Smooth muscle cell (in vitro differentiated cells): Measurements from ENCODE around the gene AP1G2. TPM values are rescaled to one million over a fixed set of nuclear protein-coding genes. Genes with fewer than 3 reads are reported as not detected.

Source experiments
- DNase-seq: peaks from one replicate; lab custom pipeline; 2025; ENCODE audit not compliant: unreplicated experiment; lab: John Stamatoyannopoulos, UW
- H2AFZ ChIP-seq: fragments of 200-600 bp; sonication (generic); 2 replicates; pipeline ENCODE4 v1.6.0; 2016; ENCODE audit warnings: antibody characterized with exemption, low read depth, mild to moderate bottlenecking
- H3F3A ChIP-seq: fragments of 200-600 bp; sonication (generic); 2 replicates; pipeline ENCODE4 v1.6.0; 2017; ENCODE audit warnings: antibody characterized with exemption, low read depth
- H3K27ac ChIP-seq: fragments of 200-600 bp; sonication (generic); 2 replicates; pipeline ENCODE4 v1.5.1; 2016; ENCODE audit warnings: low read depth, mild to moderate bottlenecking
- H3K27me3 ChIP-seq: fragments of 200-600 bp; sonication (generic); 2 replicates; pipeline ENCODE4 v1.6.1; 2016; ENCODE audit warnings: low read depth, mild to moderate bottlenecking
- H3K36me3 ChIP-seq: fragments of 200-600 bp; sonication (generic); 2 replicates; pipeline ENCODE4 v1.5.1; 2016; ENCODE audit warnings: low read depth
- H3K4me1 ChIP-seq: fragments of 200-600 bp; sonication (generic); 2 replicates; pipeline ENCODE4 v1.5.1; 2016; ENCODE audit warnings: low read depth
- H3K4me2 ChIP-seq: fragments of 200-600 bp; sonication (generic); 2 replicates; pipeline ENCODE4 v1.6.0; 2016; ENCODE audit warnings: mild to moderate bottlenecking
- H3K4me3 ChIP-seq: fragments of 200-600 bp; sonication (generic); 2 replicates; pipeline ENCODE4 v1.5.1; 2016; ENCODE audit warnings: mild to moderate bottlenecking
- H3K79me2 ChIP-seq: fragments of 200-600 bp; sonication (generic); 2 replicates; pipeline ENCODE4 v1.6.0; 2016; ENCODE audit warnings: low read depth, mild to moderate bottlenecking
- H3K9ac ChIP-seq: fragments of 200-600 bp; sonication (generic); 2 replicates; pipeline ENCODE4 v1.6.0; 2016; ENCODE audit warnings: low read depth
- H3K9me3 ChIP-seq: fragments of 200-600 bp; sonication (generic); replicated peaks from 2 replicates; pipeline ENCODE4 v1.5.1; 2016; ENCODE audit warnings: low read depth
- H4K20me1 ChIP-seq: fragments of 200-600 bp; sonication (generic); 2 replicates; pipeline ENCODE4 v1.6.0; 2016; ENCODE audit warnings: low read depth
- CTCF ChIP-seq: fragments of 200-600 bp; sonication (generic); IDR thresholded peaks from 2 replicates; pipeline ENCODE4 v1.5.1; 2017; ENCODE audit warnings: borderline replicate concordance, mild to moderate bottlenecking, antibody characterized with exemption; ENCODE audit not compliant: insufficient read depth, poor library complexity, severe bottlenecking
- whole genome bisulfite sequencing: methylation state at CpG from one replicate; pipeline ENCODE4 v1.1.7; 2016; ENCODE audit warnings: low lambda C conversion rate; 5-methylcytosine and 5-hydroxymethylcytosine counted together
- polyA plus RNA-seq: library from polyadenylated mRNA; unstranded; fragments of >200 nt; fragmentation: Nextera tagmentation; extraction: Ambion mirVana; gene quantifications from 2 replicates; pipeline ENCODE4 v1.2.1, GENCODE V29; 2016
- total RNA-seq: library from RNA; depleted of rRNA; stranded (reverse); fragments of >200 nt; gene quantifications from 2 replicates; pipeline ENCODE4 v1.2.3, GENCODE V29; 2014

The AP1G2 gene
- total and polyA plus RNA-seq, 2 experiments from 2014 or later: 59.3 to 62.4 TPM

GRCh38 chr14:23521785-23522640 lies 45.6 kb downstream of the AP1G2 start:
- 91% methylated on average over 18 of the region's 20 CpGs for WGBS
- Histone ChIP-seq H3K27me3 (no peaks in the 10 kb centered on the region), H3K9me3 (no peaks in the 10 kb centered on the region), H3K79me2 (no peaks in the 10 kb centered on the region), H4K20me1 (no peaks in the 10 kb centered on the region), H2AFZ (no peak overlapping the region), H3K27ac (no peak overlapping the region), H3F3A (no peaks in the 10 kb centered on the region), H3K4me2 (no peak overlapping the region), H3K4me1 (peaks cover 11% of the 10 kb centered on the region), H3K4me3 (no peak overlapping the region), H3K9ac (no peak overlapping the region), H3K36me3 (no peaks in the 10 kb centered on the region)
- no peak for DNase-seq
- TF ChIP-seq CTCF: no peak

GRCh38 chr14:23520899-23521533 lies 46.6 kb downstream of the AP1G2 start:
- H3K4me3 ChIP-seq: no peak overlapping the region
- no peaks in the 10 kb centered on the region for H4K20me1 ChIP-seq
- H3K27me3 ChIP-seq: no peaks in the 10 kb centered on the region
- H2AFZ ChIP-seq: no peak overlapping the region
- no peaks in the 10 kb centered on the region for H3F3A ChIP-seq
- no peak overlapping the region for H3K9ac ChIP-seq
- no peak overlapping the region for H3K4me2 ChIP-seq
- H3K9me3 ChIP-seq: no peaks in the 10 kb centered on the region
- DNase-seq: no peak
- peaks cover 11% of the 10 kb centered on the region for H3K4me1 ChIP-seq
- TF ChIP-seq CTCF: no peak
- H3K36me3 ChIP-seq: no peaks in the 10 kb centered on the region
- H3K79me2 ChIP-seq: no peaks in the 10 kb centered on the region
- no peak overlapping the region for H3K27ac ChIP-seq
- 89% methylated on average over 14 of the region's 14 CpGs for WGBS

- H2AFZ ChIP-seq: no peak overlapping the region
- H3K79me2 ChIP-seq: no peaks in the 10 kb centered on the region
- H3K9ac ChIP-seq: no peak overlapping the region
- H3K4me1 ChIP-seq: peaks cover 11% of the 10 kb centered on the region
- no peaks in the 10 kb centered on the region for H4K20me1 ChIP-seq
- no peak for DNase-seq
- H3K9me3 ChIP-seq: no peaks in the 10 kb centered on the region
- no peaks in the 10 kb centered on the region for H3K27me3 ChIP-seq
- no peak overlapping the region for H3K4me3 ChIP-seq
- no peak overlapping the region for H3K4me2 ChIP-seq
- WGBS: 75% methylated on average over 4 of the region's 4 CpGs
- no peak overlapping the region for H3K27ac ChIP-seq
- H3K36me3 ChIP-seq: no peaks in the 10 kb centered on the region
- H3F3A ChIP-seq: no peaks in the 10 kb centered on the region
- TF ChIP-seq CTCF: no peak
Observed at GRCh38 chr14:23518709-23519108, 48.9 kb downstream of the AP1G2 start.
